GM12865 (cell line): ENCODE data around the gene AATF.

Experiments
- DNase-seq: peaks from one replicate; pipeline ENCODE4 v3.0.0; 2010; ENCODE audit warnings: low read depth
- H3K4me3 ChIP-seq: 2 replicates; pipeline ENCODE4 v1.5.1; 2011; ENCODE audit warnings: mild to moderate bottlenecking, low read depth, low read length, control low read depth
- TF ChIP-seq, protein P1 (sequence below): IDR thresholded peaks from 2 replicates; pipeline ENCODE4 v1.5.1; 2011; ENCODE audit warnings: low read length, control low read depth, low read depth, inconsistent platforms; ENCODE audit not compliant: insufficient read depth; ENCODE audit errors: missing control alignments

AATF gene

GRCh38 chr17:36946726-36947091 is 2.0 kb upstream of the AATF start:
- TF ChIP-seq, protein P1, sequence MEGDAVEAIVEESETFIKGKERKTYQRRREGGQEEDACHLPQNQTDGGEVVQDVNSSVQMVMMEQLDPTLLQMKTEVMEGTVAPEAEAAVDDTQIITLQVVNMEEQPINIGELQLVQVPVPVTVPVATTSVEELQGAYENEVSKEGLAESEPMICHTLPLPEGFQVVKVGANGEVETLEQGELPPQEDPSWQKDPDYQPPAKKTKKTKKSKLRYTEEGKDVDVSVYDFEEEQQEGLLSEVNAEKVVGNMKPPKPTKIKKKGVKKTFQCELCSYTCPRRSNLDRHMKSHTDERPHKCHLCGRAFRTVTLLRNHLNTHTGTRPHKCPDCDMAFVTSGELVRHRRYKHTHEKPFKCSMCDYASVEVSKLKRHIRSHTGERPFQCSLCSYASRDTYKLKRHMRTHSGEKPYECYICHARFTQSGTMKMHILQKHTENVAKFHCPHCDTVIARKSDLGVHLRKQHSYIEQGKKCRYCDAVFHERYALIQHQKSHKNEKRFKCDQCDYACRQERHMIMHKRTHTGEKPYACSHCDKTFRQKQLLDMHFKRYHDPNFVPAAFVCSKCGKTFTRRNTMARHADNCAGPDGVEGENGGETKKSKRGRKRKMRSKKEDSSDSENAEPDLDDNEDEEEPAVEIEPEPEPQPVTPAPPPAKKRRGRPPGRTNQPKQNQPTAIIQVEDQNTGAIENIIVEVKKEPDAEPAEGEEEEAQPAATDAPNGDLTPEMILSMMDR, result no peak
- no peak overlapping the region for H3K4me3 ChIP-seq
- DNase-seq, result no peak

GRCh38 chr17:36947922-36948716 is 635 bp upstream of the AATF start:
- TF ChIP-seq, protein P1, result no peak
- no peak for DNase-seq
- peak overlapping the region; percentile 92 for H3K4me3 ChIP-seq

DNA sequence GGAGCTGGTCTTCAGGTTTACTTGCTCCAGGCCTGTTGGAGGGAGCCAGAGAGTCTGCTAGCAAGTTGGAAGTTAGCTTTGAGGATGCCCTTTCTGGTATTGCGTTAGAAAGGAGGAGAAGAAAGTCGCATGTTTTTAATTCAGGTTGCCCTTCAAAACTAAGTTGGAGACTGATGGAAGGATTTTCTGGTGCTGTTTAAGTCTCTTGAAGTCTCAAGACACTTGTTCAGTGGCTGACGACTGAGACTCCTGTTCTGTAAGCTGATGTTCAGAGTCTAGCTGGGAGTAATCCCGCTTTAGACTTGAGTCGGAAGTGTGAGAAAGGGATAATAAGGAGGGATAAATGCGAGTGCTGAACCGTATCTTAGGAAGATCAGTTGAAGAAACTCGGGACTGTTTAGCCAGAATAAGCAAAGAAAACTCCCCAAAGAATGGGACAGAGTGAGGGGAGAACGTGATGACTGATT is 740 bp downstream of the AATF start:
- TF ChIP-seq, protein P1, result no peak
- H3K4me3 ChIP-seq, result peak overlapping the region; percentile 92
- DNase-seq, result no peak

DNA sequence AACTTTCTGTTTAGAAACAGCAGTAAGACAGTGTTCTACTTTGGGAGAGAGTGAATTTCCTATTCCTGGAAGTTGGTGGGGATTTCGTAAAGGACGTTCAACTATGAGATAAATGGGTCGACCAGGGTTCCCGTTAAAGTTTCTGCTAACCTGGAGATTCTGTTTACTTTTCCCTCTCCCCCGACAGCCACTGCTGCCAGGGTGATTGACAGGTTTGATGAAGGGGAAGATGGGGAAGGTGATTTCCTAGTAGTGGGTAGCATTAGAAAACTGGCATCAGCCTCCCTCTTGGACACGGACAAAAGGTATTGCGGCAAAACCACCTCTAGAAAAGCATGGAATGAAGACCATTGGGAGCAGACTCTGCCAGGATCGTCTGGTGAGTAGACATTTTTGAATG is 1.3 kb downstream of the AATF start:
- H3K4me3 ChIP-seq, result peak overlapping the region; percentile 92
- DNase-seq, result no peak
- TF ChIP-seq, protein P1, result no peak

DNA sequence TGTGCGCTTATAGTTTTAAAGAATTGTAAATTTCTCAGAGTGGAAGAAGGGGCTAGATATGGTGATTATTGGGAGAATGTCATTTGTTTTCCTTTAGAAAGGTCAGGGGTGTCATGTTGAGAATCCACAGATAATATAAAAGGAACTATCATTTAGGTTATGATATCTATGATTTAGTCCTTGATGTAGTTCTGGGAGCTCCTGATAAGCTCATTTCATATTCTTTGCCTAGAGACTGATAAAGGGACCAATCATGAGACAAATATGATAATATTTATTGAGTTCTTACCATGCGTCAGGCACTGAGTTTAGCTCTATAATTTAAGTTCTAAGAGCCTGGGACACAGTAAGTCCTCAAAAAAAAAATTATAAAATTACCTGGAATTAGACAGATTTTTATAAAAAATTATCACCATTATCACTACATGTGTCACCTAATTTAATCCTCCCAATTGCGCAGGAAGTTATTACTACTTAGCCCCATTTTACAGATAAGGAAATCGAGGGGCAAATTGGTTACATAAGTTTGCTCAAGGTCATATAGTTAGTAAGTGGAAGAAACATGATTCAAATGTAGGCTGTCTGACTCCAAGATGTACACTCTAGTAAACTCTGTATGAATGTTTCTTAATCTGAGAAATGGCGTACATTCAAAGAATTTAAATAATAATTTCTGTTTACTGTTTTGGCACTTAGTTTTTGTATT is 2.5 kb downstream of the AATF start:
- no peak for DNase-seq
- TF ChIP-seq, protein P1, result no peak
- no peak overlapping the region for H3K4me3 ChIP-seq

DNA sequence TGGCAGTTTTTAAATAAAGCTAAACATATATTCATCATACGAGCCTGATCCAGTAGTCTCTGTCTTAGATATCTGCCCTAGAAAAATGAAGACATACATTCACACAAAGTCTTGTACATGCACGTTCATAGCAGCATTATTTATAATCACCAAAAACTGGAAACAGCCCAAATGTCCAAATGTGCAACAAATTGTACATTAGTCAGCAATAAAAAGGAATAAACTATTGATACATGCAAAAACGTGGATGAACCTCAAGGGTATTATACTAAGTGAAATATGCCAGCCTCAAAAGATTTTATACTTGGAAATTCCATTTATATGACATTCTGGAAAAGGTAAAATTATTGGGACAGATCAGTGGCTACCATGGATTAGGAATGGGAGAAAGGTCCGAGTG is 22.8 kb downstream of the AATF start:
- no peak overlapping the region for H3K4me3 ChIP-seq
- TF ChIP-seq, protein P1, result no peak
- DNase-seq, result no peak
